Endometrium (tissue), 2 donors: Measurements from ENCODE around the gene NLRC3.
"Not testable (repeated sequence)": the region's sequence is repeated elsewhere in the genome, so short reads cannot be mapped to it uniquely, and the experiment has no call there.

Experiments
- FAIRE-seq: peaks from 2 replicates; lab custom pipeline; 2012; peaks lifted over from hg19 to GRCh38; lab: Jason Lieb, UNC
- donor health status: control.
- donor health status: control.

The NLRC3 gene

DNA sequence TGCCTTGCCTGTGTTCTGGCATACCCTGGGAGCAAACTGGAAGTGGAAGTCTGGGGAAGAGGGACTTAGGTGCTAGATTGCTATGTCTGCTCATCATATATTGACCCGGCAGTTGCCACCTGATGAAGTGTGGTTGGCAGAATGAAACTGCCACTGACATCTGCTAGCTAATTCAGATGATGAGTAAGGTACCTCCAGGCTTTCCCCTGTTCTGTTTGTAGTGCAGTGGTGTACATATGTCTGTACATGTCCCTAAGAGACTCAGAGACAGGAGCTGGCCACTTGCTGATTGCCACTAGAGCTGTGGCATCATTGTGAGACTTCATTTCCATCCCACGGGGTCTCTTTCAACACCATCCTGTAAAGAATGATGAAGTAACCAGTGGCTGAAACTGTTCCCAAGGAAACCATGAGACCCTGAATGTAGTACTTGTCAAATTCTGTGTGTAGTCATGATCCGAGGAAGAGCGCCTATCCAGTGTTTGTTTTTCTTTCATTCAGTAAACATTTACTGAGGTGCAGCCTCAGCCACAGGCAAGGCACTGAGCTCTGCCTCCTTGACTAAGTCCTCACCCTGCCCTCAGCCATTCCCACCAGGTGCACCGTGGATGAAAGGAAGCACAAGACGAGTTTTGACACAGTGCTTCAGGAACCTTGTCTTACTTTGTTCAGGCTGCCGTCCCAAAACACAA is 63.2 kb downstream of the NLRC3 start:
- FAIRE-seq = no peak

GRCh38 chr16:3511286-3512180 is 65.7 kb downstream of the NLRC3 start:
- no peak for FAIRE-seq

GRCh38 chr16:3510416-3510815 is 66.8 kb downstream of the NLRC3 start:
- no peak for FAIRE-seq

DNA sequence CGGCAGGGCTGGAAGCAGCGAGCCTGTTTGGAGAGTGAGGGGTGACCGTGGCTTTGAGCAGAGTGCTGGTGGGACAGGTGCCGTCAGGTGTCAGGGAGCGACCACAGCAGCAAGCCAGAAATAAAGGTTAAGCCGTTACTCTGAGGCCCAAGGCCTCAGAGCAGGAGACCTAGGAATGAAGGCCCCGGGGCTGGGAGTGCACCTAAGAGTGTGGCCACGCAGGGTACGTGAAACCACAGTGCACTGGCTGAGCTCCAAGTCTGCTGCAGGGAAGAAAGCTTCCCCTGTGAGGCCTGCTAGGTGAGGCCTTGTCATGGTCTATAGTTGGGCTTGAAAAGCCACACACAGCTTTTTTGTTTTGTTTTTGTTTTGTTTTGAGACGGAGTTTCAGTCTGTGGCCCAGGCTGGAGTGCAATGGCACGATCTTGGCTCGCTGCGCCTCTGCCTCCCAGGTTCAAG is 67.7 kb downstream of the NLRC3 start:
- FAIRE-seq = no peak

DNA sequence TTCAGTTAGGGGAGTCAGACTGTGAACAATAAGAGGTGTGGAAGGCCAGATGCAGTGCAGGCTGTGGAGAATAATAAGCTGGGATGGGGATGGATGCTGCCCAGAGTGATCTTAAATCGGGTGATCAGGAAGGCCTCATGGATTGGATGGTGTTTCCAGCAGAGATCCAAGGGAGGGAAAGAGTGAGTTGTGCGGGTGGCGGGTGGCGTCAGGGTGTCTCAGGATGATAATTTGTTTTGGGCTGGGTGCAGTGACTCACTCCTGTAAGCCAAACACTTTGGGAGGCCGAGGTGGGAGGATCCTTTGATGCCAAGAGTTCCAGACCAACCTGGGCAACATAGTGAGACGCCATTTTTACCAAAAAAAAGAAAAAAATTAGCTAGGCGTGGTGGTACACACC is 68.5 kb downstream of the NLRC3 start:
- FAIRE-seq = no peak

- FAIRE-seq = no peak
Observed at GRCh38 chr16:3503523-3503922, 73.7 kb downstream of the NLRC3 start.

- FAIRE-seq = no peak
Observed at GRCh38 chr16:3501783-3502400, 75.3 kb downstream of the NLRC3 start.

- not testable (repeated sequence) for FAIRE-seq
Observed at GRCh38 chr16:3501412-3501761, 75.8 kb downstream of the NLRC3 start.

- no peak for FAIRE-seq
Observed at GRCh38 chr16:3498988-3499387, 78.2 kb downstream of the NLRC3 start.

DNA sequence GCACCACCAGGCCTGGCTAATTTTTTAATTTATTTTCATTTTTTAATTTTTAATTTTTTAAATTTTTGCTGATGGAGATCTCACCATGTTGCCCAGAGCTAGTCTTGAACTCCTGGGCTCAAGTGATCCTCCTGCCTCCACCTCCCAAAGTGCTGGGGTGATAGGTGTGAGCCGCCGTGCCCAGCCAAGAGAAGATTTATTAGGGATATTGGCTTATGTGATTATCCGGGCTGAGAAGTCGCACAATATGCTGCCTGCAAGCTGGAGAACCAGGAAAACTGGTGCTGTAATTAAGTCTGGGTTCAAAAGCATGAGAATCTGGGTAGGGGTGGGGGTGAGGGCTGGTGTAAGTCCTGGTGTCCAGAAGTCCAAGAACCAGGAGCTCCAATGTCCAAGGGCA is 79.4 kb downstream of the NLRC3 start:
- FAIRE-seq = no peak

DNA sequence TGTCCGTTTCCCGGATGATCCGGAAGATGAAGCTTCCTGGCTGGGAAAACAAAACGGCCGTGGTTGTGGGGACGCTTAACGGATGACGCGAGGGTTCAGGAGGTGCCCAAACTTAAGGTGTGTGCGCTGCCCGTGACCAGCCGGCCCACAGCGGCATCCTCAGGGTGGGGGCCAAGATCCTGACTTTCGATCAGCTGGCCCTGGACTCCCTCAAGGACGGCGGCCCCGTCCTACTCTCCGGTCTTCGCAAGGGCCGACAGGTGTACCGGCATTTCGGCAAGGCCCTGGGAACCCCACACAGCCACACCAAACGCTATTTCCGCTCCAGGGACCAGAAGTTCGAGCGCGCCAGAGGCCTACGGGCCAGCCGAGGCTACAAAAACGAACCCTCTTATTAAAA is 80.8 kb downstream of the NLRC3 start:
- no peak for FAIRE-seq

GRCh38 chr16:3495176-3495575 is 82.0 kb downstream of the NLRC3 start, which contains the start of gene C16orf90:
TSS of gene C16orf90 (minus strand) at chr16:3495489. CDS start at chr16:3495421, 68 bp downstream.
- FAIRE-seq = no peak

DNA sequence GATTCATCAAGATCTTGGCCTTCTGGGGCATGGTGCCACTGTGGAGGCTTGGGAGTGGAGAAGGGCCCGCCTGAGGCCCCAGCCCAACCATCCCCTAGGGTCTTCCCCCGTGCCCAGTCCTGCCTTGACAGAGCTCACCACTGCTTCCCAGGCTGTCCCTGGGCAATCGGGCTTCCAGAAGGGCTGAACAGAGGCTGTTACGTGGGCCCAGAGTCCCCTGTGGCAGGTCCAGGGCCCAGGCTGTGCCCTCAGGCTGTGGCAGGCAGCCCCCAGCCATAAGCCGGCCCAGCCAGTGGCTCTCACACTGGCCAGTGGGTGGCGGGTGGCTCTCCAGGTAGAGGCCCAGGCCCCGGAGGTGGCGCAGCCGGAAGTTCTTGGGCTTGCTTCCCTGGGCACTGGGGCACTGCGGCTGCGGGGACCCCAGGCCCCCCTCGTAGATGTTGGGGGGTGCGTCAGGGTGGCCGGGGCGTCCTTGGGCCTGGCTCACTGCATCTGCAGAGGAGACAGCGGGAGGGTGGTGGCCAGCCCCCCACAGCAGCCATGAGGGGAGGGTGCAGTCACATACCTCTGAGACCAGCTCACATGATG is 82.7 kb downstream of the NLRC3 start:
- no peak for FAIRE-seq

GRCh38 chr16:3492356-3492755 is 84.8 kb downstream of the NLRC3 start:
- no peak for FAIRE-seq

DNA sequence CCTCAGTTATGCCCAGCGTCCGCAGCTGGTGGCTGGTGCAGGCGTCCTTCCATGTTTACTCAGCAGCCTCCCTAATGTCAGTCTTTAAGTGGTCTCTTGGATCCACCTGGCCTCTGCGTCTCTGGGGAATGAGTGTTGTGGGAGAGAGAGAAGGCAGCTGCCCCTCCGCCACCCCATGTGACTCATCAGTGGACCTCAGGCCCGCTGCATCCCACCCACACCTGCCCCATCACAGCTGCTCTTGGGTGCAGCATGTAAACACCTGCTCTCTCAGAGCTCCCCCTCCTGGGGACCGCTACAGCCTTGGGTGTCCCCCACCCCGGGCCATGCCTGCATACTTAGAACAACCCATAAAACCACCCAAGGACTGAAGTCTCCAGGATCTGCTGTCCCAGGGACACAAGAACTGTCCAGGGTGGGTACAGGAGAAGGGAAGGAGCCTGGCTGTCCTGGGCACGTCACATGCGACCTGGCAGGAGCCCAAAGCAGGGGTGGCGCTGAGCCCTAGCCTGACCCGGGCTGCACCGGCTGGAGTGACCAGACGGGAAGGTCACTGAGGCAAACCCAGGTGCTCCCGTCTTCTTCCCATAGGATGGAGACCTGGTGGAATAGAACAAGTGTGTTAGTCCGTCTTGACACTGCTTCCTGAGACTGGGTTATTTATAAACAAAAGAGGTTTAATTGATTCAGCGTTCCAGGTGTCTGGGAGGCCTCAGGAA is 86.1 kb downstream of the NLRC3 start:
- no peak for FAIRE-seq
